Fibroblast of skin of back (primary cell): ENCODE data around the gene MYO18A.
A peak's percentile ranks its signal among the peaks of the same experiment; 100 is the strongest.

Experiments used
- DNase-seq: peaks from one replicate; pipeline ENCODE4 v3.0.0-alpha.2; 2013

Gene MYO18A

DNA sequence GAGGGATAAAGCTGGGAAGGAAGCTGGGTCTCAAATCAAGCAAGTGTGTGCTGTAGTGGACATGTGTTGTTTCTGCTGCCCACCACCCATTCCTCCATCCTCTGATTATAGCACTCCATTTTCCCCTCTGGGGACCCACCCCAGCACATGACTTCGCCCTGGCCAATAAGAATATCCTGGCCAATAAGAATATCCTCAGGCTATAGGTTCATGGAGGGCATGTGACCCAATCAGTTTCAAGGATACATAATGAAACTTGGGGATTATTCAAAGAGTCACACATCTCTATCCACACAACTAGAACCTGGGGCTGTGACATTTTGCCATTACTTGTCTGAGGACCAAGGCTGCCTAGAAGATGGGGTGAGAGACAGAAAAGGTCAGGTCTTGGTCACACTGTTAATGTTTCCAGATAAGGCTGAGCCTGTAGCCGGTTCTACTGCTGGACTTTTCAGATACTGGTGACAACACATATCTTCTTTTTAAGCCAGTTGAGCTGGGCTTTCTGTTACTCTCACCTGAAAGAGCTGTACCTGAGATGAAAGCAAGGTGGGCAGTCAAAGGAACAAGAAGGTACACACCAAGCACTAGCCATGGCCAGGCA lies 33.7 kb downstream of the MYO18A start:
- DNase-seq: no peak

DNA sequence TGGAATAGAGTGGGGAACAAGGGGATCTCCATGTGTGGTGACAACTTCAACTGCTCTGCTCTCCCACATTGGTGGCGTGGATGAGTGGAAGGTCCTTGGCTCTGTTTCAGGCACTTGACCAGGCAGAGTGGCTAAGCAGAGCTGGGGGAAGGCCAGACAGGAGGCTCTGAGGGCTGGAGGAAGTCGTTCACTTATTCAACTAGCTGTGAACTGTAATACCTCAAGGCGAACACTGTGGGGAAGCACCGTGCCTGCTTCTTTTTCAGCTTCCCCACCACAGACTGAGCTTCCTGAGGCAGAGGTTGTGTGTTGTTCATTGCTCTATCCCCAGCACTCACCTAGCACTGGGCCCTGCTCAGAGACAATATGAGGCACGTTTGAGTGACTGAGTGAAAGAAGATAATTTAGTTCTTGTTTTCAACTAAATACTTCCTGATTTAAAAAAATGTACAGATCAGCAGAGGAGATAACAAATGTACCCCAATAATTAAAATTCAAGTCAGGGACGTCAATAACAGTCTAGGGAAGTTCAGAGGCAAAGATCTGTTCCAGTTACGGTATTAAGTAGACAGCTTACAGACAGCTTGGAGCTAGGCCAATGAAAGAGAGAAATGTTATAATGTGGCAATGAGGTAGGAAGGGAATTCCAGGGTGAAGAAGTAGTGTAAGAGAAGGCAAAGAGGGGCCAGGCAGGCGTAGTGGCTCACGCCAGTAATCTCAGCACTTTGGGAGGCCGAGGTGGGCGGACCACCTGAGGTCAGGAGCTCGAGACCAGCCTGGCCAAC lies 34.7 kb downstream of the MYO18A start:
- DNase-seq: peak; percentile 74

DNA sequence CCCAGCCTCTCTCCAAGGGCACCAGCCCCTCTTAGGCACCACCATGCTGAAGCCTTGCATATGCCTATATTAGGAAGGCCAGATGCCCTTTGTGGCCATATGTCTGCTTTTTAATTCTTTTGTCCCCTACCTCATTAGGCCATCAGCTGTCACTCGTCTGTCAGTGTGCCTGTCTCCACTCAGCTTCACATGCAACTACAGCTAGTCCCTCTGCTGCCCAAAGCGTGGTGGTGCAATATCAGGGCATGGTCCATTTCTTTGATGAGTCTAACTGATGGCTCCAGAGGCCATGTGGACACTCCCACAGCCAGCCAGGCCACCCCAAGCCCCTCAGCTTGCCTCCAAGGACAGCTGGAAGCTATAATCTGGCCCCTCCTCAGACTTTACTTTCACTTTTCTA lies 36.3 kb downstream of the MYO18A start:
- peak; percentile 43 for DNase-seq

DNA sequence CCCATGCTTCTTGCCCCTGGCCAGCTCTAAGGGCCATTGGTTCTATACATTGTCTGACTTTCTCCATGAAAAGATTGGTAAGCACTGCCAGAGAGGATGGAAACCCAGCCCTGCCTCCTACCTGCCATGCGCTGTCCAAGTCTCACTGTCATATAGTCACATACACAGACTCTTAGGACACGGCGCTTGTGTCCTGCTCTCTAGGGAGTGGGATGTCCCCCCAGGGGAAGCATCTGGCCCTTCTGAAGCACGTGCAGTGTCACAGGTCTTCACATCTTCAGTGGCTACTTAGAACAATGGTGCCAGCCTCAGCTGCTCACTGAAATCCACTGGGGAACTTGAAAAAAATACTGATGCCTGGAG lies 38.7 kb downstream of the MYO18A start:
- DNase-seq: no peak

DNA sequence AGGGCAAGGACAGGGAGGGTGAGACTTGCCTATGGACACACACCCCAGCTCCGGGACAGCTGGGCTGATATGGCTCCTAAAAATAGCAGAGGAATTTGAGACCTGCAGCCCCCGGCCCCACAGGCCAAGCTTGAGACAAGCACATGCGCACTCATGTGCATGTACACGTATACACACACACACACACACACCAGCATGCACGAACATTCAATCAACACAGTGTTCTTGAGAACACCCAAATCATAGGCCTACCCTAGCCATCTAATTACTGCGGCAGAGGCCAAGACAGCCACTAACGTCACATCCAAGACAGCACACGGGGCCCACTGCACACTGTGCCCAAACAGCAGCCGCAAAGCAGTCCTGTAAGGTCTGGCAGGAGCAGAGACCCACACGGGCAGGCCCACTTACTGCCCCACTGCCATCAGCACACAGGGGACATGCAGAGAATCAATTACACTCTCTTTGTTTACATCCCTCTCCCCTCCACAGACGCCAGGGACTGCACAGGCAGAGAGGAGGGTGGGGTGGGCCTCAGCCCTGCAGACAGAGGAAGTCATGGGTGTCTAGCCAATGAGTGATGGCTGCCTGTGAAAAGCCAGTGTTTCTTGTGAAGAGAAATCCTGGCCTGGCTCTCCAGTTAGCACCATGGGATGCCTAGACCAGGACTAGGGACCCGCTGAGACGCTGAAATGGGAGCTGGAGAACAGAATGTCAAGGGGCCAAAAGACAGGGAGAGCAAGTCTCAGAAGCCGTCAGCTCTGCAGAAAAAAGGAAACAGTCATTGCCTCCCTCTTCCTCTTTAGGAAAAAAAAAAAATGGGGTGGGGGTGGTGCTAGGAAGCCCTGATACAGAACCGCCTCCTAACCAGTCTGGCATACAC lies 39.3 kb downstream of the MYO18A start:
- no peak for DNase-seq

DNA sequence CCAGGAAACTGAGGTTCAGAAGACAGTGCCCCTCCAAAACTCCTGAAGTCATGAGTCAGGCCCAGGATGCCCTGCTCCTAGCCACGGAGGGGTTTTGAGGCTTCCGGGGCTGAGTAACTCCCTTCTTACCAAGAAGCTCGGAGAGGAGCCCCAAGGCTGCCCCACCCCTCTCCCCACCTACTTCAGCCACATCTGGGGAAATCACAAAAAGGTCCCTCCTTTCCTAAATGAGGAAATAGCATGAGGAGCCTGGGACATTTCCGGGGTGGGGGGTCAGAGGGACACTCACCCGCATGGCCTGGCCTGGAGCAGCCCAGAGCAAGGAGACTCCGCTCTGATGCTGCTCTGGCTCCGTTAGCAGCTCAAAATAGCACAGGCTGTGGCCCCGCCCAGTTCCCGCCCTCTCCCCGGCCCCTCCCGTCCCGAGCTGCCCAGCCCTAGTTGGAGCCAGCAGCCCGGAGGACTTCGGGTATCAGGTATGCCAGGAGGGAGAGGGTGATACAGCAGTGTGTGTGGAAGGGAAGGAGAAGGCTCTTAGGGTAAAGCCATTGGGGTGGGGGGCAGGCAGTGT lies 40.1 kb downstream of the MYO18A start:
- DNase-seq: peak; percentile 68

DNA sequence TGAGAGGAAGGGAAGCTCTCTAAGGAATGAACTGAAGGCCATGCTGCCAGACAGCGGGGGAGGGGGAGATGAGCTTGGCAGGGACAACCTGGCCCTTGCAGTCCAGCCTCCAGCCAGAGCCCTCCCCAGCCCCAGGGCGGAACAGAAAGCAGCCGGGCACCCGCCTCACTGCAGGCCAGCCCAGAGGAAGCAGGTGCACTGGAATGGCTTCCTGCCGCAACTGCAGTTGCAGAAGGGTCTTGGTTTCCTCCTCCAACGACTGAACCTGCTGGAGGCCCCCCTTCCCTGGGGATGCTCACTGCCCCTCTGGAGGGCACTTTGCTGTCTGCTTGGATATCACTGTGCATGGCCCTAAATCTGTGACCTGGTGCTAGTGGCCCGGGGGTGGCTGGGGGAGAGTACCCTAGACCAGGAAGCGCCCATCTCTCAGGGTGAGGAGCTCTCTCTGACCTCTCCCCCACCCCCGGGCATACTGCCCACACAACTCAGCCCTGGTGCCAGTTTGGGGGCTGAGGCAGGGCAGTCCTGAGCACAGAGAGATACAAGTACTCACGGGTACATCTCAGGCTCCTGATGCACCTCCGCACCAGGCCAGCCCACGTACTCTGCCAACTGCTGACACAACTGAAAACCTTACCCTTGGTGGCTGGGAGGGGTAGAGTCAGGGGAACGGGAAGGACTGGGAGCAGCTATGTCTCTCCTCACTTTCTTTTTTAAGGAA lies 41.1 kb downstream of the MYO18A start:
- DNase-seq: no peak

DNA sequence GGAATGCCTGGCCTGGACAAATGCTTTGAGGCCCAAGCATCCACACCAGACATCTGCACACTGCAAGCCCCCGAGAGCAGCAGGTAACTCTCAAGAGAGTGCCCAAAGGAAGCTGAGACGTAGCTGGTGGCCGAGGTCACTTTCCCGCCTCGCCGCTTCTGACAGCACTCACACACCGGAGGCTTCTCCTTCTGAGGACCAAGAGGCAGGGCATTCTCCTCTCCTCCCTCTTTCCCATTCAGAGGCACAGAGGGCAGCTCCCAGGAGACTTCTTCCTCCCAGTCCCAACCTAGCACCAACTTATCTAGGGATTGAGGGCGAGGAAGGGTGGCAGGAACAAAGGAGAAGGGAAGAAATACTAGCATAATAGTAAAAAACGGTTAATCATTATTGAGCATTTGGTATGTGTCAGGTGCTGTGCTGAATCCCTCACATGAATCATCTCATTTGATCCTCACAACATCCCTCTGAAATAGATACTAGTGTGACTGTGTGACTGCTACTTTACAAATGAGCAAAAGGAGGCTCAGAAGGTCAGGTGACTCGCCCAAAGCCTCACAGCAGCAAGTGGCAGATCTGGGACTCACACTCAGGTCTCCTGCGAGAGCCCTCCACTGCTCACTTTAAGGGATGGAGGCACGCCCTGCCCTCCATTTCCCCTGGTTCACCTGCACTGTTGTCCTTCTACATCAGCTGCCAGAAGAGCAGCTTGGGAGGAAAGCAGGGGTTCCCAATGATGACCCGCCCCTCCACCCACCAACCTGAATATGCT lies 41.8 kb downstream of the MYO18A start:
- DNase-seq: no peak

DNA sequence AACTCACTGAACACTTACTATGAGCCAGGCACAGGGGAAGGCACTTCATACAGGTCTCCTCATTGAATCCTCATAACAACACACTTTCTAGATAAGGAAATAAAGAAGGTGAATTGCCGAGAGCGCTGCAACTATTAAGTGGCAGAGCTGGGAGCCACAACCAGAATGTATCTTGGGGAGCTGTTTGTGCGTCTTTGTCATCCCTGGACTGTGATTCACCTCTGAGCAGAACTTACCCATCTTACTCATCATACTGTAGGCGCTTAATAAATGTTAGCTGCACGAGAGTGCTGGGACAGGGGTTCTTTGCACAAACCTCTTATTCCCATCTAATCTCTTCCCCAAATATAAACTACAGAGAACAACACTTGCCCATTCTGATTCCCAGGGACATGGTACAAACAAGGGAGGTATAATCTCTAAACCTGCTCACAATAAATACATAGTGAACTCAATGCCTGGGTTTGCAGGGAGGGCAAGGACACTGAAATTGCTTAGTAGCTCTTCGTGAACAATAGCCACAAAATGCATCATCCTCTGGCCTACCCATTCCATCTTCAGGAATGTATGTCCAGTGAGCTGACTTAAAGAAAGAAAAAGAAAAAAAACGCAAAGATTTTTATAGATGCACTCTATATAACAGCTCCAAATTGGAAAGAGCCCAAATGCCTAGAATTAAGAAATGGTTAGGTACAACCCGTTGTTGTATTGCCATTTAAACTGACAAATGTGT lies 43.0 kb downstream of the MYO18A start:
- no peak for DNase-seq

DNA sequence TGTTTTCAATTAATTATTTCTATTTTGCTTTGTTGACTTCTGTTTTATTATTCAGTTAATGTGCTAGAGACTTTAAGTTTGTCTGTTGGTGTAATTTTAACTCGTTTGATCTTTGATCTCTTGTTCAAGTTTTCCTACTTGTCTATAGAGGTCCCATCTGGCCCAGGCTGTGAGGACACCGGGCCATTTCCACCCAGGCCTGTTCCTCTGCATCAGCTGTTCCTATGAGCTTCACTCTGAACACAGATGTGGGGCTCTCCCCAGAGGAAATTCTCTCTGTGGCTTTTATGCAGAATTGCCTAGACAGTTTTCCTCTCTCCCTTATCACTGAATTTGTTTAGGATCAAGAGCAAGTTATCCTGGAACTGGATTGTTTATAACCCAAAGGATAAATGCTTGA lies 44.7 kb downstream of the MYO18A start:
- DNase-seq: no peak

DNA sequence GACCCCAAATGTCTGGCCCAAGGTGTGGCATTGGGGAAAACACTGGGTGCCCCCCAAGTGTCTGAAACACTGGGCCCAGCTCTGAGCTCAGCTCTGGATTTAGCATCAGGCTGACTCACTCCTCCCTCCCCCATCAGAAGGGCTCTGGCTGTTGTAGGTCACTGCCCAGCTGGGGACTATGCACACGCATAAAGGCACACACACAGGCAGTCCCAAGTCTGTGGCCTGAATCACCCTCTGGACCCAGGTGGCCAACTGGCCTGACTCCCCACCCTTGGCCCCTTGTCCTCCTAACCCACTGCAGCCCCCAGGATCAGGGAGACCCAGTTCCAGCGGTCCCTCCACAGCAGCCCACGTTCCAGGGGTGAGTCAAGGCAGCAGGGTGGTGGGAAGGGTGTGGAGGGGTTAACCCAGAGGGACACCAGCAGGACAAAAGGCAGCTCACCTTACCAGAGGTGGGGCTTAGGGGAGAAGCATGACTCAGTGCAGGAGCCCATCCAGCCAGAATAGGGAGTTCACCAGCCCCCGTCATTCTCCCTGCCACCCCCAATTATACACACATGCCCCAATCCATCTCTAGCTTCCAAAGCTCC lies 47.0 kb downstream of the MYO18A start:
- DNase-seq: peak; percentile 73

DNA sequence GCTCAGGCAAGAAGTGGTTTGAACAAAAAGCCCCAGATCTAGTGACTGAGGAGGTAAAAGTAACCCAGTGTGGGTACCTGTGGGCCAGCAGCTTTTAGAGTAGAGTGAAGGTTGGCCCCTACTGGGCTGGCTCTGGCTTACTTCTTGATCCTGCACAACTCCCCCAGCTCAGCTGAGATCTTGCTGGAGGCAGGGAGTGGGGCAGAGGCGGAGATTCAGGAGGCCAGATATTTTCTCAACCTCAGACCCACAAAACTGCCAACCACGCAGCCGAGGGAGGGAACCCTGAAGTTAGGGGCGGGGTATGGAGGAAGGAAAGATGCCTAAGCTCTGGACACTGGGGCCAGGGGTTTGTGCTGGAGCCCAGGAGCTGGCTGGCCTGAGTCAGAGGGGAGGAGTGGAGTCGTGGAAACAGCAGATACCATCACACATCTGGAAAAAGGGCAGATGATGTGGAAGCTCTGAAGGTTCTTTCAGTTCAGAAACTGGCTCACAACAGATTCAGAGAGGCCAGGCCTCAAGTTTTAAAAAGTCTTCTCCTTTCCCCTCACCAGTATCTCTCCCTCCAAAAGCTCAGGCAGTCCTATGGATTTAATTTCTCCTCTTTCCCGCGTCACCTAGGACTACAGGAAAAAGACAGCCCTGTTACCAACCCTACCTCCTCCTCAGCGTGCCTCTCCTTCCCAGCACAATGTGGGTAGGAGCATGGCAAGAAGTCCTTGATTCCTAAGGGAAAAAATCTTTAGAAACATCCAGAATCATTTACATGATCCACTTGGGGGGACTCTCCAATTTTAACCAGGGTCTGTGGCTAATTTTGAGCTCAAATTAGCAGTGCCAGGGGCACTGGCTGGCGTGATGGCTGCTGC lies 48.1 kb downstream of the MYO18A start:
- peak; percentile 82 for DNase-seq

DNA sequence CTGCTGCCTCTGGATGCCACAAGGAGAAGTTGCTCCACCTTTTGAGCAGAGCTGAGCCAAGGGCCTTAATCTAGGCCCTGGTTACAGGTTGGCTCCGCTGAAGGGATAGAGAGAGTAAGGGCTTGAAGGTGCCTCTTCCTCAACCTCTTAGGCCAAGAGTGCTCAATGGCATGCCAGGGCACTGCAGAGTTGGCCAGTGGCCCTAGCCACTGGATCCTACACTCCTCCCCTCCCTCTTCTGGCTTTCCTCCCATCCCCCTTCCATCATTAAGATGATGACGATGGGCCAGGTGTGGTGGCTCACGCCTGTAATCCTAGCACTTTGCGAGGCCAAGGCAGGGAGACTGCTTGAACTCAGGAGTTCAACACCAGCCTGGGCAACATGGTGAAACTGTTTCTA lies 50.5 kb downstream of the MYO18A start:
- no peak for DNase-seq

DNA sequence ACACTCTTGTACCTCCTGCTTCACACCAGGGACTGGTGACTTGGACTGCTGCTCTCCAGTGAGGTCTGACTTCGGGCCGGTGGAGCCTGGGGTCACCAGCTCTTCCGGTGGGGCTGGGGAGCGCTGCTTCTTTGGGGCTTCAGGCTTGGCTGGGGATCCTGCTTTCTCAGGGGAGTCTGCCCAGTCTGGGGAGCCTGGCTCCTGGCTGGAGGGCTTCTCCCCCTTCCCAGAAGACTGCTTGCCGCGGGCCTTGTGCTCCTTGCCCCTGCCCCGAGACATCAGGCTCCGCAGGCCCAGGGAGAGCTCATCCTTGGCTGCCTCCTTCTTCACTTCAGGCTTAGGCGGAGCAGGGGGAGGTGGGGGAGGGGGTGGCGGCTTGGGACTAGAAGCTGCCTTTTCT lies 52.4 kb downstream of the MYO18A start:
- no peak for DNase-seq

DNA sequence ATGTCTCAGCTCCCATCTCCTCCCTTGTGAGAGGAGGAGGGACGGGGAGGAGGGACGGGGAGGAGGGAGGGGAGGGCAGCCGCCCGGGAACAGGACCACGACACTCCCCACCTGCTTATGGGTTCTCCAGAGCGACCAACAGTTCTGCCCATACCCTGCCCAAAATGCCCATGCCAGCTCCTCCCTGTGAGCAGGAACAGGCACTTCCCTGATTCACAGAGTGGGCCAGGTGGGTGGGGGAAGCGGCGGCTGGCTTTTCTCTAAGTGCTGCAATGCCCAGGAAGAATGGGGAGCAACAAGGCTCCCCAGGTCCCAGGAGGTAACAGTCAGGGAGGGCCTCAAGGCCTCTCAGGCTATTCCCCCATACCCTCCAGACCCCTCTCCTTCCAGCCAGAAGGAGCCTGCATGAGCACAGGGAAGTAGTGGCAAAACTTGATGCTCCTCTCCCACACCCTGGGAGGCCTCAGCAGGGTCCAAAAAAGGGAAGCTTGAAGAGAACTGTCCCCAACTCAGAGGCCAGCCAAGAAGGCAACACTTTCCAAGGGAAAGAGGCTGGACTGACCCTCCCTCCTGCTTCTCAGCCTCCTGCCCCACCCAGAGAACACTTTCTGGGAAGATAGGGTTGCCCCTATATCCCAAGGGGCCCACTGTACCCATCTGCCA lies 53.8 kb downstream of the MYO18A start:
- DNase-seq: no peak

DNA sequence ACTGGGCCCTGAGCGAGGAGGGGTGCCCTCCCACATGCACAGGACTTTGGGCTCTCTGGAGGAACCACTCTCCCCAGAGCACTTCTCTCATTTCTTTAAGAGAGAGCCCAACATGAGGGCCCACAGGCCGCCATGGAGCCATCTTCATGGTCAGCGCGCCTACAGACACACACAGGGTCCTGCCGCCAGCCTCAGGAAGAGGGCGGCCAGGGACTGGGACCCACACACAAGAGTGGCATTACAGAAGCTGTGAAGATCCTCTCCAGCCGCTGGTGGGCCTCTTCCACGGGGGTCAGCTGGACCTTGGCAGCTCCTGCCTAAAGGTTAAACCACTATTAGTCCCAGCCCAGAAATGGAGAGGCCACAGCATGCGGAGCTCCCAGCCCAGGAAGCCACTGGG lies 54.5 kb downstream of the MYO18A start:
- no peak for DNase-seq

DNA sequence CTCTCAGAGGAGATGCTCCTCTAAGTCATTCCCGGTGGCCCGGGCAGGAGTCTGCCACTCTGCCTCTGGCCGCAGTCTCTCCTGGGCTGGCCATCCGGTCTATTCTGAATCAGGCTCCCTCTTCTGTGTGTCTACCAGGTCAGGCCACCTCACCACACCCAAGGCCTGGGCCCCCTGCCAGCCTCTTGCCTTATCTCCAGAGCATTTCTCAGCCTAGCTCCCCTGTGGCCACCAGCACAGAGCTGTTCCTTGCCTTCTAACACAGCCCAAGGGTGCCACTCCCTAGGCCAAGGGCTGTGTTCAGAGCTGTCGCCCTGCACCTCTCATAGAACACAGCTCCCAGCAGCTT lies 55.3 kb downstream of the MYO18A start:
- DNase-seq: no peak

DNA sequence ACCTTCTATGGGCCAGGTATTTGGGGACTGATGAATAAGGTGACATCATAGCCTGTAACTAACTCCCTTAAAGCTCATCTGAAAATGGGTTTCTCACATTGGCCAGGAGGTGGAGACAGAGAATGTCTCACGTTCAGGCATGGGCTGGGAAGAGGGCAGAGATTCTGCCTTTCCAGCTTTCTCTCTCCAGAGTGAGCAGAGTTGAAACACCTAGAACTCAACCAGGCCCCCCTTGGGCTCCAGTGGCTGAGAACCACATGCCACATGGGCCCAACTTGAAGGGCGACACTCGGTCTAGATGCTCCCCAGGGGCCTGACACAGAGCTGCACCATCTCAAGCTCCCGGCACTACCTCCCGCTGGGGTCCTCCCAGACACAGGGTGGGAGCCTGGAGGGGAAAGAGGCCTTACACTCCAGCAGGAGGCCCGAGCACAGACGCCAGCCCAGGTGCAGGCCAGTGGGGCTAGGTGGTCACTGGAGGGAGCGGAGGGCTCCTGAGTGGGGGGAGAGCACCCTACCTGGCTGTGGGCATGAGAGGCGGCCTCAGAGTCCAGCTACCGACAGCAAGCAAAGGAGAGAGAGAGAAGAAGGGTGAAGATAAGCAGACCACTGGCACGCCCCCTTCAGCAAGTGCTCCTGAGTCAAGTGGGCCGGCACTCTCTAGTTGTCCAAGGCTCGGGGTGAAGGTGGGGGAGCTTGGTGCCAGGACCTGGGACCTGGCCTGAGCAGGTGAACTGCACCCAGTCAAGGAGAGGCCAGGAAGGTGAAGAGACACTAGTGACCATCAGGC lies 55.9 kb downstream of the MYO18A start:
- DNase-seq: peak; percentile 80
